ENCODE measurements around the gene EXD1.

DNA sequence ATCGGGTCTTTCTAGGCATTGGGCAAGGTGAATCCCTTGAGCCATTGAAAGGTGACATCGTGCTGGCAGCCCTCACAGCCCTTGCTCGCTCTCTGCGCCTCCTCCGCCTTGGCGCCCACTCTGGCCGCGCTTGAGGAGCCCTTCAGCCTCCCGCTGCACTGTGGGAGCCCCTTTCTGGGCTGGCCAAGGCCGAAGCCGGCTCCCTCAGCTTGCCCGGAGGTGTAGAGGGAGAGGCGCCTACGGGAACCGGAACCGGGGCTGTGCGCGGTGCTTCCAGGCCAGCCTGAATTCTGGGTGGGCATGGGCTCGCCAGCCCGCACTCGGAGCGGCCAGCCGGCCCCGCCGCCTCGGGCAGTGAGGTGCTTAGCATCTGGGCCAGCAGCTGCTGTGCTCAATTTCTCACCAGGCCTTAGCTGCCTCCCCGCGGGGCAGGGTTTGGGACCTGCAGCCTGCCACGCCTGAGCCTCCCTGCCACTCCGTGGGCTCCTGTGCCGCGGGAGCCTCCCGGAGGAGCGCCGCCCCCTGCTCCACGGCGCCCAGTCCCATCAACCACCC lies 79.0 kb downstream of the EXD1 start:
- TF ChIP-seq, protein P1, sequence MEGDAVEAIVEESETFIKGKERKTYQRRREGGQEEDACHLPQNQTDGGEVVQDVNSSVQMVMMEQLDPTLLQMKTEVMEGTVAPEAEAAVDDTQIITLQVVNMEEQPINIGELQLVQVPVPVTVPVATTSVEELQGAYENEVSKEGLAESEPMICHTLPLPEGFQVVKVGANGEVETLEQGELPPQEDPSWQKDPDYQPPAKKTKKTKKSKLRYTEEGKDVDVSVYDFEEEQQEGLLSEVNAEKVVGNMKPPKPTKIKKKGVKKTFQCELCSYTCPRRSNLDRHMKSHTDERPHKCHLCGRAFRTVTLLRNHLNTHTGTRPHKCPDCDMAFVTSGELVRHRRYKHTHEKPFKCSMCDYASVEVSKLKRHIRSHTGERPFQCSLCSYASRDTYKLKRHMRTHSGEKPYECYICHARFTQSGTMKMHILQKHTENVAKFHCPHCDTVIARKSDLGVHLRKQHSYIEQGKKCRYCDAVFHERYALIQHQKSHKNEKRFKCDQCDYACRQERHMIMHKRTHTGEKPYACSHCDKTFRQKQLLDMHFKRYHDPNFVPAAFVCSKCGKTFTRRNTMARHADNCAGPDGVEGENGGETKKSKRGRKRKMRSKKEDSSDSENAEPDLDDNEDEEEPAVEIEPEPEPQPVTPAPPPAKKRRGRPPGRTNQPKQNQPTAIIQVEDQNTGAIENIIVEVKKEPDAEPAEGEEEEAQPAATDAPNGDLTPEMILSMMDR (conservative IDR thresholded peaks at IDR 0.05): no peak
- no peak for TF ChIP-seq EZH2 (IDR thresholded peaks at IDR 0.05; ENCODE audit: low read depth)

Measured in PC-9 (cell line).